Esophagus mucosa (tissue), 1 donor: ENCODE data around the gene SSR1. TPM values are rescaled to one million over a fixed set of nuclear protein-coding genes. Genes with fewer than 3 reads are reported as not detected.
"Not testable (repeated sequence)": the region's sequence is repeated elsewhere in the genome, so short reads cannot be mapped to it uniquely, and the experiment has no call there.

ENCODE experiments used
- ATAC-seq: fragments of 200-7000 bp; cut with Tn5 transposase; one replicate; pipeline ENCODE4 v1.9.1; 2020
- total RNA-seq: library from RNA; stranded (reverse); gene quantifications from one replicate; pipeline ENCODE4 v1.2.4, GENCODE V29; 2023
- donor health status: DM: yes; HTN: yes; CAD: no.

SSR1 gene
- total RNA-seq, 1 donor from 2014 or later = 110 TPM

GRCh38 chr6:7316658-7317533 is 3.9 kb upstream of the SSR1 start:
- no peak for ATAC-seq

GRCh38 chr6:7315948-7316365 is 3.0 kb upstream of the SSR1 start:
- ATAC-seq = no peak

DNA sequence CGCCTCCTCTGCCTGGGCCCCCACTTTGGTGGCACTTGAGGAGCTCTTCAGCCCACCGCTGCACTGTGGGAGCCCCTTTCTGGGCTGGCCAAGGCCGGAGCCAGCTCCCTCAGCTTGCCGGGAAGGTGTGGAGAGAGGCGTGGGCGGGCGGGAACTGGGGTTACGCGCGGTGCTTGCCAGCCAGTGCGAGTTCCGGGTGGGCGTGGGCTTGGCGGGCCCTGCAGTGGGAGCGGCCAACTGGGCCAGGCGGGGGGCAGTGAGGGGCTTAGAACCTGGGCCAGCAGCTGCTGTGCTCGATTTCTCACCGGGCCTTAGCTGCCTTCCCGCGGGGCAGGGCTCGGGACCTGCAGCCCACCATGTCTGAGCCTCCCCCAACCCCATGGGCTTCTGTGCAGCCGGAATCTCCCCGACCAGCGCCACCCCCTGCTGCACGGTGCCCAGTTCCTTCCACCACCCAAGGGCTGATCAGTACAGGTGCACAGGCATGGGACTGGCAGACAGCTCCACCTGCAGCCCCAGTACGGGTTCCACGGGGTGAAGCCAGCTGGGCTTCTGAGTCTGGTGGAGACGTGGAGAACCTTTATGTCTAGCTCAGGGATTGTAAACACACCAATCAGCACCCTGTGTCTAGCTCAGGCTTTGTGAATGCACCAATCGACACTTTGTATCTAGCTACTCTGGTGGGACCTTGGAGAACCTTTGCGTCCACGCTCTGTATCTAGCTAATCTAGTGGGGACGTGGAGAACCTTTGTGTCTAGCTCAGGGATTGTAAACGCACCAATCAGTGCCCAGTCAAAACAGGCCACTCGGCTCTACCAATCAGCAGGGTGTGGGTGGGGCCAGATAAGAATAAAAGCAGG is 2.3 kb upstream of the SSR1 start:
- ATAC-seq = not testable (repeated sequence)

GRCh38 chr6:7314414-7314813 is 1.4 kb upstream of the SSR1 start:
- no peak for ATAC-seq

- ATAC-seq = no peak
Measured at GRCh38 chr6:7313505-7314165, 636 bp upstream of the SSR1 start.

DNA sequence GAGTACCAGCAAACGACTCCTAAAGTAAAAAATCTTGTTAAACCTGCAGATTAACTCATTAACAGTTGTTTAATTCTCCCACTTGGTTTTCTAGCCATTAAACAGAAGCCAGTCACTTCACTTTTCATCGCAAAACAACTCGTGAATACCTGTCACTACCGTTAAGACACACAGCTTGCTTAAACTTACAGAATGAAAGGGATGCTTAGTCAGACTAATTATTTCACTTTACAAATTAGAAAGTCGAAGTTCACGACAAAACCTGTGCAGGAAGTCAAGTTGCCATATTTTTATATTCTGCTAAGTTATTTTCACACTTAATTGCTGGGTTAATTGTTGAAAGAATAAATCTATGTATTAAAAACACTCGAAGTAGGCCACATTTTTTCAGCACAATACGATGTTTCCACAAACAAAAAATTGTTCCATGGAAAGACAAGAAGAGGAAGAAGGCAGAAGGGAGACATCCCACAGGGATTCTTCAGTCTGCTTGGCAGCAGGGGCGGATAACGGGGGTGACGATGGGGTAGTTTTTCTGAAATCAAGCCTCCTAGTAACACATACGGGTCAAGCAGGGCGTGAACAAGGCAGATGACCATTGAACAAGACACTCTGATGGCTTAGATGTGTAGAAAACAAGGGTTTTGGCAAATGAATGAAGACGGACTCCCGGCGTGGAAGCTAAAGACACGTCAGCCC is 933 bp downstream of the SSR1 start:
- no peak for ATAC-seq

DNA sequence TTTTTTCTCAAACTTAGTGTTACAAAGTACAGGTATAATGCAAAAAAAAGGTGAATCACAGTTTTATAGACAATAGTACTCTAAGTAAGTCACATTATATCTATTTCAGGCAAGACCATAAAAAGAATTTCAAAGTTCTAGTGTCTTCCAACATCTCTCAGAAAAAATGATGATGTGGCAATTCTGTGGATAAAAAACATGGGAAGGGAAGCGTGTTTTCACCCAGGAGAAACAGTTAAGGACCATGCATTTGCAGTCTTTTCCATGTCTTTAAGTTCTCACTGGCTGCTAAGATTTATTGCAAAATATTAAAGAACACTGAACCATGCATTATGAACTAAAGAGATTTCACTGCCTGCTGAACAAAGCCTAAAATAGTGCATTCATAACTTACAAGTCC is 1.8 kb downstream of the SSR1 start:
- no peak for ATAC-seq

DNA sequence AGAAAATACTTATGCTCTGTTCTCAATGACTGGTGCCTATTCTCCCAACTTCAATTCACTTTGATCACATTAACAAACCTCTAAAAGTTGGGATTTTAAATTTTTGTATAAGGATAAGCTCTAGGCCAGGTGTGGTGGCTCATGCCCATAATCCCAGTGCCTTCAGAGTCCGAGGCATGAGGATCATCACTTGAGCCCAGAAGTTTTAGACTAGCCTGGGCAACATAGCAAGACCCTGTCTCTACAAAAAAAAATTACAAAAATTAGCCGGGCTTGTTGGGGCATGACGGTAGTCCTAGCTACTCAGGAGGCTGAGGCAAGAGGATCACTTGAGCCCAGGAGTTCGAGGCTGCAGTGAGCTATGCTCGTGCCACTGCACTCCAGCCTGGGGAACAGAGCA is 3.9 kb downstream of the SSR1 start:
- no peak for ATAC-seq

DNA sequence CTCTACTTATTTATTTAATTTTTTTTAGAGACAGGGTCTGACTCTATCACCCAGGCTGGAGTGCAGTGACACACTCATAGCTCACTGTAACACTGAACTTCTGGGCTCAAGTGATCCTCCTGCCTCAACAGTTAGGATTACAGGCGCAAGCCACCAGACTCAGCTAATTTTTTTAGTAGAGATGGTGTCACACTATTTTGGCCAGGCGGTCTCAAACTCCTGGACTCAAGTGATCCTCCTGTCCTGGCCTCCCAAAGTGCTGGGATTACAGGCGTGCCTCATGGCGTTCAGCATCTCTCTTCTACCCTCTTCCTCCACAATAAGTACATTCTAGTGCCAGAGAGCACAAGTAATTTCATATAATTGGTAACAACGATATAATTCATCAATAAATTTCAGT is 5.5 kb downstream of the SSR1 start:
- no peak for ATAC-seq

DNA sequence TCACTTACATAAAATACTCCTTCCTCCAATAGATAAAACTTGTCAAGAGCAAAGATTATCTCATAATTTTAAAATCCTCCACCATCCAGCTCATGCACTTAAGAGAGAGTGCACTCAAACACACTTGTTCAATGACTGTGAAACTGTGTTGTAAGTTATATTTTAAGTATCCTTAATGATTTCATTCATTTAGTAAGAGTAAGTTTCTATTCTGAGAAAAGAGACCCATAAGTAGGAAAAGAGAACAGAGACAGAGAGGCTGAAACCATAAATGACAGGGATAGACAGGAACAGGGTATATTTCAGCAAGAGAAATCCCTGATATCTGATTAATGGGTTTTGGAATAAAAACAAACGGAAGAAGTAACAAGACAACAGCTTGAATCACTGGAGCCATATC is 8.2 kb downstream of the SSR1 start:
- no peak for ATAC-seq

GRCh38 chr6:7301702-7302101 is 11.3 kb downstream of the SSR1 start:
- no peak for ATAC-seq

- no peak for ATAC-seq
Measured at GRCh38 chr6:7300926-7301325, 12.1 kb downstream of the SSR1 start.

- no peak for ATAC-seq
Measured at GRCh38 chr6:7298113-7298512, 14.9 kb downstream of the SSR1 start.

DNA sequence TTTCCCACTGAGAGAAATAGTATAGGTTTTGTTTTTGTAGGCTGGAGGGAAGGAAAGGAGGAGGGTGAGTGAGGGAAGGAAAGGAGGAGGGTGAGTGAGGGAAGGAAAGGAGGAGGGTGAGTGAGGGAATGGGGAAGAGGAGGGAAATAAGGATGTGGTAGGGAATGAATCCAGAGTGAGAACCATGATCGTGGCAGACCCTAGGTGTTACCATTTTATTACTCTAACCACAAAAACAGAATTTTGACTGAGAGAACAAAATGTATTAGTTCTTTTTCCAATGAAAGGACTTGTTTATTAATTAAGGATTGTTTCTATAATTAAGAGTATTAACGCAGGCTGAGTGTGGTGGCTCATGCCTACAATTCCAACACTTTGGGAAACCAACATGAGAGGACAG is 16.4 kb downstream of the SSR1 start:
- no peak for ATAC-seq

GRCh38 chr6:7295916-7296315 is 17.1 kb downstream of the SSR1 start:
- no peak for ATAC-seq

DNA sequence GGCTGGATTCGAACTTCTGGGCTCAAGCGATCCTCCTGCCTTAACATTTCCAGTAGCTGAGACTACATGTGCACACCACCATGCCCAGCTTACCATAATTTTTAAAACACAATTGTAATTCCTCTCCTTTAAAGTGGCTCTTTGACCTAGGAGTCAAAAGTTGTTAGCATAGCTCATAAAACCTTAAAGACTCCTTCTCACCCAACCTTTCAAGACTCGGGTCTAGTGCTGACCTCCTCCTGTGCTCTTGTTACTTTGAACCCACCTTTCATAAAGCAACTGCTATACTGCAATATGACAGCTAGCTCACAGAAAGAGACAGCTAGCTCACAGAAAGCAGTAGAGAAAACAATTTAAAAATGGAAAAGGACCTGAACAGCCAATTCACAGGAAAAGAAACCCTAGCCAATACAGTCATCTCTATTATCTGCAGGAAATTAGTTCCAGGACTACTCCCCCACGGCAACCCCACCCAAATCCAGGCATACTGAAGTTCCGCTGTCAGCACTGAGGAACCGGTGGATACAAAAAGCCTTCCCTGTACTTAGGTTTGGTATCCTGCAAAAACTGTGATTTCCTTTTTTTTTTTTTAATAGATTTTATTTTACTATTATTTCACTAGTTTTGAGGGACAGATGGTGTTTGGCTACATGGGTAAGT is 20.3 kb downstream of the SSR1 start:
- ATAC-seq = no peak

DNA sequence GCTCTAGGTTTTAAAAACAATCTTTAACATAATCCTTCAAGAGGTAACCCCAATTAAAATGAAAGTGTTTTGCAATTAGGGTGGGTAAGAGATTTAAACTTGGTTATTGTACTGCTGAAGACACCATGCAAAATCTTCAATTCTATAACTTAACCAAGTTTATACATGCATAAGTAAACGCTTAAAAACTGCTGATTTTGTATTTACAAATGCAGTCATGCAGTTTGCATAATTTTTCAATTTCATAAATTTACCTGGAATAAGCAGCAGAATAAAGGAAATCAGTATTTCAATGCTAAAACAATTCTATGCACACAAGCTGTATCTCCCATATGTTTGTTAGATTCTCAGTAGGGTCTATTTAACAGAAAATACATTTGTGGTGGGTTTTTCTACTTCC is 22.9 kb downstream of the SSR1 start:
- ATAC-seq = no peak

DNA sequence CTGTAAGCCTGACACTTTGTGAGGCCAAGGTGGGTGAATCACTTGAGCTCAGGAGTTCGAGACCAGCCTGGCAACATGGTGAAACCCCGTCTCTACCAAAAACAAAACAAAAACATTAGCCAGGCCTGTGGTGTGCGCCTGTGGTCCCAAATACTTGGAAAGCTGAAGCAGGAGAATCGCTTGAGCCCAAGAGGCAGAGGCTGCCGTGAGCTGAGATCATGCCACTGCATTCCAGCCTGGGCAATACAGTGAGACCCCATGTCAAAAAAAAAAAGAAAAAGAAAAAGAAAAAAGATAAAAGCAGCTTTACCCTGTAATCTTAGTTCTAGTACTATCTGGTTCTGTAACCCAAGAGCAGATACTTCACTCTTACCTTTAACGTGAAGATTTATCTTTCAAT is 27.6 kb downstream of the SSR1 start:
- no peak for ATAC-seq

- no peak for ATAC-seq
Measured at GRCh38 chr6:7283676-7284075, 29.3 kb downstream of the SSR1 start.

DNA sequence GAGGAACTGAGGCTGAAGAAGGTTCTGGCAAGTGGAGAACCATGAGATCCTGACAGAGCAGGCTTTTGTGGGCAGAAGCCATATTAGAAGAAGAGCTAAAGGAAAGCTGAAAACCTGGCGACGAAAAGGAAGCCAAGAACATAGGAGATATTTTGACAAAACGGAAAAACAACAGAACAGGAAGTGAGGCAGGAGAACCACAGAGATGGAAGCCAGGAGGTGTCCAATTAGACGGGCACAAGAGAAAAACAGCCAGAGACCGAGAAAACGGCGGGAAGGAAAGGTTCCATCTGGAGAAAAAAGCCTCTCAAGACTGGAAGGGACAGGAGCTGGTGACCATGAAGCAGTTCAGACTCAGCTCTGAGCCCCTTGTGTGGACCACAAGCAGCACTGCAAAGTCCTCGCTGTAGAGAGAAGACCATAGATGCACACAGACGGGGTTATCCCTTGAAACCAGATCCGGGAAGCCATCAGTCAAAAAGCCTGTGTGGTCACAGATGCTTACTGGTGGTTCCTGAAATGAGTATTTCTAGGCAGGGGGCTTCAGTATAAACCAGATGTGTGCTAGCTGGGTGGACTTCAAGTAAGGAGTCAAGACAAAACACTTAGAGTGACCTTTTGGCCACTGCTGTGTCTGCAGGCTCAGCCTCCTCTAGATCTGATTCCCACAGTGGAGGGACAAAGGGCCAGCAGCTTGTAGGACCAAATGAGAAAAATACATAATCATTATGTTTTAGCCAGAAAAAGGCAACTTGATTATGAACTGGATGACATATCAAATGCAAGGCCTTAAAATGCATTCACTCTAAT is 30.7 kb downstream of the SSR1 start:
- ATAC-seq = no peak

DNA sequence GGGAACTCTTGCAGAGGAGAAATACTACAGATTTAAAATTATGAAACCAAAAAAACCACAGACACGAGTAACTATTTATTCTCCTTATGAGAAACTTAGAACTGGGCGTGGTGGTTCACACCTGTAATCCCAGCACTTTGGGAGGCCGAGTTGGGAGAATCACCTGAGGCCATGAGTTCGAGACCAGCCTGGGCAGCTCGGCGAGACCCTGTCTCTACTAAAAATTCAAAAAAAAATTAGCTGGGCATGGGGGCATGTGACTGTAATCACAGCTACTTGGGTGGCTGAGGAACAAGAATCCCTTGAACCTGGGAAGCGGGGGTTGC is 36.8 kb downstream of the SSR1 start:
- ATAC-seq = no peak
